ENCODE data around the gene PDK3.

The PDK3 gene

GRCh38 chrX:24525455-24525854 lies 60.4 kb downstream of the PDK3 start:
- Histone ChIP-seq H3K27ac (no peak overlapping the region), H3K9ac (no peak overlapping the region), H3K4me2 (no peak overlapping the region), H3K4me1 (no peaks in the 10 kb centered on the region), H3K4me3 (no peak overlapping the region), H3K27me3 (no peaks in the 10 kb centered on the region), H4K20me1 (no peaks in the 10 kb centered on the region), H3K9me3 (no peaks in the 10 kb centered on the region), H3K36me3 (peaks cover 32% of the 10 kb centered on the region)
- TF ChIP-seq Cebpa-rat (IDR thresholded peaks at IDR 0.05) = no peak

- Histone ChIP-seq H3K9ac (no peak overlapping the region), H3K36me3 (peaks cover 32% of the 10 kb centered on the region), H3K4me1 (no peaks in the 10 kb centered on the region), H3K4me3 (no peak overlapping the region), H3K9me3 (no peaks in the 10 kb centered on the region), H3K27me3 (no peaks in the 10 kb centered on the region), H4K20me1 (no peaks in the 10 kb centered on the region), H3K27ac (no peak overlapping the region), H3K4me2 (no peak overlapping the region)
- no peak for TF ChIP-seq Cebpa-rat (IDR thresholded peaks at IDR 0.05)
Measured at GRCh38 chrX:24526616-24527015, 61.5 kb downstream of the PDK3 start.

- no peaks in the 10 kb centered on the region for H4K20me1 ChIP-seq
- no peak overlapping the region for H3K27ac ChIP-seq
- no peaks in the 10 kb centered on the region for H3K9me3 ChIP-seq
- no peak for TF ChIP-seq Cebpa-rat (IDR thresholded peaks at IDR 0.05)
- no peak overlapping the region for H3K4me3 ChIP-seq
- H3K4me1 ChIP-seq = no peaks in the 10 kb centered on the region
- no peaks in the 10 kb centered on the region for H3K27me3 ChIP-seq
- no peak overlapping the region for H3K4me2 ChIP-seq
- H3K9ac ChIP-seq = no peak overlapping the region
- peaks cover 30% of the 10 kb centered on the region for H3K36me3 ChIP-seq
Measured at GRCh38 chrX:24528605-24529004, 63.5 kb downstream of the PDK3 start.

GRCh38 chrX:24536551-24536950 lies 71.5 kb downstream of the PDK3 start:
- Histone ChIP-seq H3K27ac (no peak overlapping the region), H4K20me1 (no peaks in the 10 kb centered on the region), H3K4me1 (peaks cover 7% of the 10 kb centered on the region), H3K27me3 (no peaks in the 10 kb centered on the region), H3K4me3 (no peak overlapping the region), H3K9ac (no peak overlapping the region), H3K9me3 (no peaks in the 10 kb centered on the region), H3K4me2 (no peak overlapping the region), H3K36me3 (peaks cover 14% of the 10 kb centered on the region; the same call in 1 of the 2 replicates)
- TF ChIP-seq Cebpa-rat (IDR thresholded peaks at IDR 0.05) = no peak

GRCh38 chrX:24542756-24543155 lies 77.7 kb downstream of the PDK3 start:
- H3K27ac ChIP-seq = no peak overlapping the region
- H3K36me3 ChIP-seq = no peaks in the 10 kb centered on the region
- no peaks in the 10 kb centered on the region for H3K27me3 ChIP-seq
- H3K4me2 ChIP-seq = no peak overlapping the region
- no peaks in the 10 kb centered on the region for H3K9me3 ChIP-seq
- H3K4me3 ChIP-seq = no peak overlapping the region
- no peak overlapping the region for H3K9ac ChIP-seq
- TF ChIP-seq Cebpa-rat (IDR thresholded peaks at IDR 0.05) = no peak
- no peaks in the 10 kb centered on the region for H3K4me1 ChIP-seq
- no peaks in the 10 kb centered on the region for H4K20me1 ChIP-seq

GRCh38 chrX:24547961-24548360 lies 82.9 kb downstream of the PDK3 start:
- no peak overlapping the region for H3K9ac ChIP-seq
- H3K4me2 ChIP-seq = no peak overlapping the region
- H3K9me3 ChIP-seq = no peaks in the 10 kb centered on the region
- H3K27ac ChIP-seq = no peak overlapping the region
- TF ChIP-seq Cebpa-rat (IDR thresholded peaks at IDR 0.05) = no peak
- H3K27me3 ChIP-seq = no peaks in the 10 kb centered on the region
- no peaks in the 10 kb centered on the region for H3K4me1 ChIP-seq
- H3K4me3 ChIP-seq = no peak overlapping the region
- no peaks in the 10 kb centered on the region for H3K36me3 ChIP-seq
- H4K20me1 ChIP-seq = no peaks in the 10 kb centered on the region

- Histone ChIP-seq H4K20me1 (no peaks in the 10 kb centered on the region), H3K27me3 (no peaks in the 10 kb centered on the region), H3K9ac (no peak overlapping the region), H3K36me3 (no peaks in the 10 kb centered on the region), H3K4me3 (no peak overlapping the region), H3K4me1 (peaks cover 4% of the 10 kb centered on the region; the same call in 1 of the 2 replicates), H3K9me3 (no peaks in the 10 kb centered on the region), H3K27ac (no peak overlapping the region), H3K4me2 (no peak overlapping the region)
- TF ChIP-seq Cebpa-rat (IDR thresholded peaks at IDR 0.05) = no peak
Measured at GRCh38 chrX:24550166-24550565, 85.1 kb downstream of the PDK3 start.

GRCh38 chrX:24553011-24553410 lies 87.9 kb downstream of the PDK3 start:
- Histone ChIP-seq H3K4me1 (peaks cover 15% of the 10 kb centered on the region), H3K9ac (no peak overlapping the region), H3K36me3 (no peaks in the 10 kb centered on the region), H3K27me3 (no peaks in the 10 kb centered on the region), H3K9me3 (no peaks in the 10 kb centered on the region), H3K4me2 (no peak overlapping the region), H4K20me1 (no peaks in the 10 kb centered on the region), H3K27ac (no peak overlapping the region), H3K4me3 (no peak overlapping the region)
- no peak for TF ChIP-seq Cebpa-rat (IDR thresholded peaks at IDR 0.05)

- H3K4me1 ChIP-seq = peaks cover 21% of the 10 kb centered on the region
- no peaks in the 10 kb centered on the region for H3K36me3 ChIP-seq
- H3K4me3 ChIP-seq = no peak overlapping the region
- no peak overlapping the region for H3K4me2 ChIP-seq
- no peaks in the 10 kb centered on the region for H4K20me1 ChIP-seq
- TF ChIP-seq Cebpa-rat (IDR thresholded peaks at IDR 0.05) = no peak
- no peak overlapping the region for H3K9ac ChIP-seq
- no peaks in the 10 kb centered on the region for H3K27me3 ChIP-seq
- no peaks in the 10 kb centered on the region for H3K9me3 ChIP-seq
- H3K27ac ChIP-seq = no peak overlapping the region
Measured at GRCh38 chrX:24561121-24561520, 96.0 kb downstream of the PDK3 start.

- H3K4me3 ChIP-seq = no peak overlapping the region
- no peak overlapping the region for H3K9ac ChIP-seq
- no peak for TF ChIP-seq Cebpa-rat (IDR thresholded peaks at IDR 0.05)
- no peaks in the 10 kb centered on the region for H3K36me3 ChIP-seq
- no peaks in the 10 kb centered on the region for H3K27me3 ChIP-seq
- H3K9me3 ChIP-seq = no peaks in the 10 kb centered on the region
- peaks cover 6% of the 10 kb centered on the region for H3K4me1 ChIP-seq
- H4K20me1 ChIP-seq = no peaks in the 10 kb centered on the region
- no peak overlapping the region for H3K27ac ChIP-seq
- no peak overlapping the region for H3K4me2 ChIP-seq
Measured at GRCh38 chrX:24563291-24564010, 98.4 kb downstream of the PDK3 start.

- Histone ChIP-seq H3K4me2 (no peak overlapping the region), H3K4me3 (no peak overlapping the region), H3K27me3 (no peaks in the 10 kb centered on the region), H3K36me3 (no peaks in the 10 kb centered on the region), H3K9me3 (no peaks in the 10 kb centered on the region), H3K27ac (no peak overlapping the region), H3K4me1 (no peaks in the 10 kb centered on the region), H4K20me1 (no peaks in the 10 kb centered on the region), H3K9ac (no peak overlapping the region)
- TF ChIP-seq Cebpa-rat (IDR thresholded peaks at IDR 0.05) = no peak
Measured at GRCh38 chrX:24566240-24566639, 101.2 kb downstream of the PDK3 start.
